Activated CD8-positive, alpha-beta memory T cell treated with anti-CD3 and anti-CD28 coated beads for 48 hours (primary cell): ENCODE measurements around the gene GPSM1.
A peak's percentile ranks its signal among the peaks of the same experiment; 100 is the strongest.

Experiments used
- DNase-seq, 3 experiments: peaks; one replicate each; pipeline ENCODE4 v3.0.0-alpha.2; 2020; ENCODE audit warnings: low read depth in 2 of 3, low spot score in 2 of 3

Gene GPSM1

GRCh38 chr9:136358888-136359287, 31.5 kb downstream of the GPSM1 start:
- DNase-seq: no peak

GRCh38 chr9:136359774-136360718, 32.7 kb downstream of the GPSM1 start:
- DNase-seq: no peak

GRCh38 chr9:136361047-136361753, 33.9 kb downstream of the GPSM1 start:
- DNase-seq: no peak

- no peak for DNase-seq
These were observed 34.6 kb downstream of the GPSM1 start for GRCh38 chr9:136361754-136362449.

- no peak for DNase-seq
These were observed 35.1 kb downstream of the GPSM1 start for GRCh38 chr9:136362450-136362784.

GRCh38 chr9:136363106-136363948, 36.0 kb downstream of the GPSM1 start, which contains the start of gene DNLZ:
Gene DNLZ (minus strand): TSS chr9:136363744. CDS start chr9:136363714, 30 bp downstream.
- DNase-seq: peak; percentile 85 to 94 (median 90)

- DNase-seq: no peak
These were observed 36.8 kb downstream of the GPSM1 start for GRCh38 chr9:136363949-136364748.

GRCh38 chr9:136364942-136365774, 37.8 kb downstream of the GPSM1 start:
- no peak for DNase-seq

GRCh38 chr9:136365775-136366222, 38.5 kb downstream of the GPSM1 start:
- no peak for DNase-seq

- DNase-seq: no peak
These were observed 39.5 kb downstream of the GPSM1 start for GRCh38 chr9:136366826-136367225.

- no peak for DNase-seq
These were observed 40.2 kb downstream of the GPSM1 start for GRCh38 chr9:136367296-136368145.

GRCh38 chr9:136368190-136368589, 40.9 kb downstream of the GPSM1 start:
- DNase-seq: no peak

GRCh38 chr9:136370037-136370436, 42.7 kb downstream of the GPSM1 start:
- no peak for DNase-seq

GRCh38 chr9:136370687-136371532, 43.6 kb downstream of the GPSM1 start:
- no peak for DNase-seq

GRCh38 chr9:136371533-136371880, 44.2 kb downstream of the GPSM1 start:
- DNase-seq: no peak

GRCh38 chr9:136372006-136372405, 44.7 kb downstream of the GPSM1 start:
- no peak for DNase-seq
